ENCODE results near the gene TECPR2. TPM values are rescaled to one million over a fixed set of nuclear protein-coding genes. Genes with fewer than 3 reads are reported as not detected.

Gene TECPR2
- polyA plus RNA-seq, 2 donors: 3.3 to 3.8 TPM

DNA sequence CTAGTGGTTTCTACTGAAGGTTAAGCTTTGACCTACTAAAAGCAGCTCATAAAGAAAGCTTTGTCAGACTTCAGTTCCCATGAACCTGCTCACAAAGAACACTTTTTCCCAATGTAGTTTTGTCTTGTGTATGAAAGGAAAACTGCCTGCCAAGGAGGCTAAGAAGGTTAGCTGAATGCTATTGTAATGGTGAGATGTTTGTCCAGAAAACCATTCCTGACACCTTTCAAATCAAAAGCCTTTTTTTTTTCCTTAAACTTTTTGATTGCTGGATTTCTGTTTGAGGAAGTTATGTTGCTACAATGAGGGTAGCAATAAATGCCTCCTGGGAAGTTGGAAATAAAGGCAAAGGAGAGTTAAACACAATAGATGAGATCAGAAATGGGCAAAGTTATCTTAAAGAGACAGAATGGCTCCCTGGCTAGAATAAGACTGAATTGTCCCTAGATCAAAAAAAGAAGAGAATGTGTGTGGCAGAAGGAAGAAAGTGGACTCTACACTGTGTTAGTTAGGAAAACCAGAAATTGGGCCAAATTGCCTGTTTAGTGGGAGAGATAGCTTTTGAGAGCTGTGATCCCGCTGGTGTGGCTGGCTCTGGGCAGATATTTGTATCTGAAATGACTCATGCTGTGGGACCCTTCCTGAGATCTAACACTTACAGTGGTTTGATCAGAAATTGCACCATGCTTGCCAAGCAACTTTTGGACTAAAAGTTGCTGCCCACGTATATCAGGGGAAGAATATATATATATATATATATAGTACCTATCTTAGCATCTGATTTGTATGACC, 27.5 kb downstream of the TECPR2 start:
- WGBS, 2 donors: 59 to 64% methylated on average over 2 of the region's 2 CpGs
- no peaks in the 10 kb centered on the region for H3K4me1 ChIP-seq (ENCODE audit: control insufficient read depth in 2 of 2, insufficient read depth in 2 of 2, low read length in 1 of 2)
- H3K9me3 ChIP-seq (ENCODE audit: control insufficient read depth in 2 of 2, insufficient read depth in 1 of 2, low read depth in 1 of 2, low read length in 1 of 2): no peaks in the 10 kb centered on the region
- no peaks in the 10 kb centered on the region for H3K27me3 ChIP-seq (ENCODE audit: control insufficient read depth in 1 of 2, insufficient read depth in 2 of 2, low read length in 2 of 2)
- no peaks in the 10 kb centered on the region for H3K36me3 ChIP-seq (ENCODE audit: control insufficient read depth in 2 of 2, insufficient read depth in 2 of 2, low read length in 1 of 2)
- H3K4me3 ChIP-seq (ENCODE audit: low read depth in 1 of 2, low read length in 2 of 2): no peak overlapping the region
- H3K27ac ChIP-seq (ENCODE audit: low read depth in 2 of 2, low read length in 1 of 2): no peak overlapping the region

DNA sequence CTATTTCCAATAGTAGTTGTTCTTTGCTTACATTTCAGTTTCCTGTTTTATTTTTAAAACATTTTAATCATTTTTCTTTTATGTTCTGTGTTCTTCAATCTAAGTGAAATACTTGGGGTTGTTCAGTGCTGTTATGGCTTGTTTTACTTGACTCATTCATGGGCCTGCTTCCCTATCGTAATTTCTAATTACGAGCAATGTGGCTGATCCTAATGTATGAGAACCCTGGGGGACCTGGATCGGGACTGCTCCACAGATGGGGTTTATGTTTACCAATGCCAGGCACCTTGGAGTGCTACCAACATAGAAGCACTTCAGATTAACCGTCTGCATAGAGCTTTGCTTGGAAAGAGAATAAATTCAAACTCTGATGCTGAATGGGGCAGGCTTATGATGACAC, 29.8 kb downstream of the TECPR2 start:
- Histone ChIP-seq H3K9me3 (ENCODE audit: control insufficient read depth in 2 of 2, insufficient read depth in 1 of 2, low read depth in 1 of 2, low read length in 1 of 2) (no peaks in the 10 kb centered on the region), H3K4me3 (ENCODE audit: low read depth in 1 of 2, low read length in 2 of 2) (no peak overlapping the region), H3K27ac (ENCODE audit: low read depth in 2 of 2, low read length in 1 of 2) (no peak overlapping the region), H3K36me3 (ENCODE audit: control insufficient read depth in 2 of 2, insufficient read depth in 2 of 2, low read length in 1 of 2) (peaks cover 2 to 3% of the 10 kb centered on the region in 2 donors), H3K4me1 (ENCODE audit: control insufficient read depth in 2 of 2, insufficient read depth in 2 of 2, low read length in 1 of 2) (no peaks in the 10 kb centered on the region), H3K27me3 (ENCODE audit: control insufficient read depth in 1 of 2, insufficient read depth in 2 of 2, low read length in 2 of 2) (no peaks in the 10 kb centered on the region)
- WGBS, 2 donors: 72 to 73% methylated on average over 4 of the region's 4 CpGs

DNA sequence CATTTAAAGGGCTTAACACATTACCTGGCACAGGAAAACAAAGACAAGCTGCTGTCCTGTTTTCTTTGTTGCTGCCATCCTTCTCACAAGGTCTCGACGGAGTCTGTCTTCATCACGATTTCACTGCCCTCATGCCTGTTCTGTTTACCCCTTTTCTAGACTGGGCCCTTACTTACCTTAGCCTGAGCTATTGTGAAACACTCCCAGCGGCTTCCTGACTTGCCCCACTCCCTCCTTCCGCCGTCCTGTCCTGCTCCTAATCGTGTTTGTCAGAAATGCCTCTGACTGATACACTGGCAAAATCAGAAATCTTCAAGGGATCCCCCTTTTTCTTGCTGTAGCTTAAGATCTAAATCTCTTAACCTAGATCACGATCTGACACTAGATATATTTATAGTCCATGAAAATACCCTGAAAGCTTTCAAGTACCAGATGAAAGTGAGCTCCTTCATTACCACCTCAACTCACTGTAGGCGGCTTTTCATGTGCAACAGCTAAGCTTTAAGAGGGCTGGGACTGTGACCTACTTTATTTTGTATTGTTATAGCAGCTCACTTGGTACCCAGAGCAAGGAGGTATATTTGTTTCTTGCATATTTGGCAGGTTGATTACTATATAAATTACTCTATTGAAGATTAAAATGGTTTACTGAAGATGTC, 32.1 kb downstream of the TECPR2 start:
- Histone ChIP-seq H3K27me3 (ENCODE audit: control insufficient read depth in 1 of 2, insufficient read depth in 2 of 2, low read length in 2 of 2) (no peaks in the 10 kb centered on the region), H3K4me1 (ENCODE audit: control insufficient read depth in 2 of 2, insufficient read depth in 2 of 2, low read length in 1 of 2) (no peaks in the 10 kb centered on the region), H3K27ac (ENCODE audit: low read depth in 2 of 2, low read length in 1 of 2) (no peak overlapping the region), H3K9me3 (ENCODE audit: control insufficient read depth in 2 of 2, insufficient read depth in 1 of 2, low read depth in 1 of 2, low read length in 1 of 2) (no peaks in the 10 kb centered on the region), H3K4me3 (ENCODE audit: low read depth in 1 of 2, low read length in 2 of 2) (no peak overlapping the region), H3K36me3 (ENCODE audit: control insufficient read depth in 2 of 2, insufficient read depth in 2 of 2, low read length in 1 of 2) (peaks cover 2 to 3% of the 10 kb centered on the region in 2 donors)
- 73 to 74% methylated on average over 9 of the region's 9 CpGs for WGBS, 2 donors

DNA sequence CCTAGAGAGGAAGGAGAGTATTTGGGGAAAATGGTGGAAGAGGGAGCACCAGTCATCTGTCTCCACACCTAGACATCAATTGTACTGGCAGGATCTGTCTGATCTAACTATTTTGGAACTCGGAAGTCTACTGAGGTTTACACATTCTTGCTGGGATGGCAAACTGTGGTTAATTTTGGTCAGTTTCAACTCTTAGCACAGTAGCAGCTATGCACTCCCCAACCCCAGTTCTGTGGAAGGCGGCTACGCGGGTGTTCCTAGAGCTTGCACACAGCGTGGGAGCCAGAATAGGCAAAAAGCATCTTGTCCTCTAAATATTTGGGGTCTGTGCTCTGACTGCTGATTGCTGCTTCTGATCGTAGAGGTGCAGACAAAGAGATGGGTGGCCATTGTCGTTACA, 33.8 kb downstream of the TECPR2 start:
- WGBS, 2 donors: 97 to 98% methylated on average over 7 of the region's 7 CpGs
- peaks cover 2 to 3% of the 10 kb centered on the region in 2 donors for H3K36me3 ChIP-seq (ENCODE audit: control insufficient read depth in 2 of 2, insufficient read depth in 2 of 2, low read length in 1 of 2)
- H3K27ac ChIP-seq (ENCODE audit: low read depth in 2 of 2, low read length in 1 of 2): no peak overlapping the region
- no peak overlapping the region for H3K4me3 ChIP-seq (ENCODE audit: low read depth in 1 of 2, low read length in 2 of 2)
- no peaks in the 10 kb centered on the region for H3K9me3 ChIP-seq (ENCODE audit: control insufficient read depth in 2 of 2, insufficient read depth in 1 of 2, low read depth in 1 of 2, low read length in 1 of 2)
- H3K27me3 ChIP-seq (ENCODE audit: control insufficient read depth in 1 of 2, insufficient read depth in 2 of 2, low read length in 2 of 2): no peaks in the 10 kb centered on the region
- H3K4me1 ChIP-seq (ENCODE audit: control insufficient read depth in 2 of 2, insufficient read depth in 2 of 2, low read length in 1 of 2): no peaks in the 10 kb centered on the region

DNA sequence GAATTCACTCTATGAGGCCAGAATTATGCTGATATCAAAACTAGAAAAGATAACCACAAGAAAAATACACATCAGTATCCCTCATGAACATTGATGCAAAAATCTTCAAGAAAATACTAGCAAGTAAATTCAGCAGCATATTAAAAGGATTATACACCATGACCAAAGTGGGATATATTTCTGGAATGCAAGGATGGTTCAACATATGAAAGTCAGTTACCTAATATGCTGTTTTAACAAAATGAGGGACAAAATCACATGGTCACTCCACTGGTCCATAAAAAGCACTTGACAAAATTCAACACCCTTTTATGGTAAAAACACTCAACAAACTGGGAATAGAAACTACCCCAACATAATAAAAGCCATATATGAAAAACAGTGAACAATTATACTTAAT, 40.3 kb downstream of the TECPR2 start:
- no peaks in the 10 kb centered on the region for H3K9me3 ChIP-seq (ENCODE audit: control insufficient read depth in 2 of 2, insufficient read depth in 1 of 2, low read depth in 1 of 2, low read length in 1 of 2)
- H3K4me3 ChIP-seq (ENCODE audit: low read depth in 1 of 2, low read length in 2 of 2): no peak overlapping the region
- no peak overlapping the region for H3K27ac ChIP-seq (ENCODE audit: low read depth in 2 of 2, low read length in 1 of 2)
- no peaks in the 10 kb centered on the region for H3K27me3 ChIP-seq (ENCODE audit: control insufficient read depth in 1 of 2, insufficient read depth in 2 of 2, low read length in 2 of 2)
- H3K4me1 ChIP-seq (ENCODE audit: control insufficient read depth in 2 of 2, insufficient read depth in 2 of 2, low read length in 1 of 2): no peaks in the 10 kb centered on the region
- H3K36me3 ChIP-seq (ENCODE audit: control insufficient read depth in 2 of 2, insufficient read depth in 2 of 2, low read length in 1 of 2): peaks cover 0 to 2% of the 10 kb centered on the region in 2 donors

DNA sequence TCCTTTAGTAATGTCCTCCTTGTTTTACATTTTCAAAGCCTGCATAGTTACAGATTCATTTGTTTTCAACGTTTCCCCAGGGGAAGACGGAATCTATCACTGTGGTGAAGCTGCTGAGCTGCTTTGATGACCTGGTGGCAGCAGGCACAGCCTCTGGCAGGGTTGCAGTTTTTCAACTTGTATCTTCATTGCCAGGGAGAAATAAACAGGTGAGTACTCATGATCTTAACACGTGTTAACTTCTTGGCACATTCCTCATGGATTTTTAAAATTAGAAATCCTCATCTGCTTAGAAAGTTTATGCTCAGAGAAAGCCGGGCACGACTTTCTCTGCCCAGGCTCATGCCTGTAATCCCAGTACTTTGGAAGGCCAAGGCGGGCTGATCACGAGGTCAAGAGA, 44.5 kb downstream of the TECPR2 start:
- Histone ChIP-seq H3K9me3 (ENCODE audit: control insufficient read depth in 2 of 2, insufficient read depth in 1 of 2, low read depth in 1 of 2, low read length in 1 of 2) (no peaks in the 10 kb centered on the region), H3K27ac (ENCODE audit: low read depth in 2 of 2, low read length in 1 of 2) (no peak overlapping the region), H3K27me3 (ENCODE audit: control insufficient read depth in 1 of 2, insufficient read depth in 2 of 2, low read length in 2 of 2) (no peaks in the 10 kb centered on the region), H3K4me1 (ENCODE audit: control insufficient read depth in 2 of 2, insufficient read depth in 2 of 2, low read length in 1 of 2) (no peaks in the 10 kb centered on the region), H3K4me3 (ENCODE audit: low read depth in 1 of 2, low read length in 2 of 2) (no peak overlapping the region), H3K36me3 (ENCODE audit: control insufficient read depth in 2 of 2, insufficient read depth in 2 of 2, low read length in 1 of 2) (peaks cover 0 to 2% of the 10 kb centered on the region in 2 donors)
- 83 to 84% methylated on average over 7 of the region's 7 CpGs for WGBS, 2 donors

DNA sequence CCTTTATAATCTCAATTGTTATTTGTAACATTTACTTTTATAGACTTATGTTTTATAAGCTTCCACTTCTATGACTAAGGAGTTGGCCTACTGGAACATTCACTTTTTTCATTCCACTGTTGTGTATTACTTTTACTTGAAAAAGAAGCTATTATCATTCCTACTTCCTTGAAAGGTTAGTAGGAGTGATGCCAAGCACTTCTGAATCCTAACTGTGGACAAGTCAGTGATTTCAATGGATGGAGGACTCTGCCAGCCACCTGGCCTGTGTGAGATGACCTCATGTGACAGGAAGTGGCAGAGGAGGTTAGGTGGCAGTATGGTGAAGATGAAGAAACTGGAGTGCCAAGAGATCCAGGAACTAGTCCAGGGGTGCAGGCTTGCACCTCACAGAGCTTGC, 46.0 kb downstream of the TECPR2 start:
- Histone ChIP-seq H3K27me3 (ENCODE audit: control insufficient read depth in 1 of 2, insufficient read depth in 2 of 2, low read length in 2 of 2) (no peaks in the 10 kb centered on the region), H3K36me3 (ENCODE audit: control insufficient read depth in 2 of 2, insufficient read depth in 2 of 2, low read length in 1 of 2) (peaks cover 0 to 2% of the 10 kb centered on the region in 2 donors), H3K9me3 (ENCODE audit: control insufficient read depth in 2 of 2, insufficient read depth in 1 of 2, low read depth in 1 of 2, low read length in 1 of 2) (no peaks in the 10 kb centered on the region), H3K27ac (ENCODE audit: low read depth in 2 of 2, low read length in 1 of 2) (peak overlapping the region in 1 of 2 donors; percentile 34), H3K4me3 (ENCODE audit: low read depth in 1 of 2, low read length in 2 of 2) (no peak overlapping the region), H3K4me1 (ENCODE audit: control insufficient read depth in 2 of 2, insufficient read depth in 2 of 2, low read length in 1 of 2) (no peaks in the 10 kb centered on the region)

DNA sequence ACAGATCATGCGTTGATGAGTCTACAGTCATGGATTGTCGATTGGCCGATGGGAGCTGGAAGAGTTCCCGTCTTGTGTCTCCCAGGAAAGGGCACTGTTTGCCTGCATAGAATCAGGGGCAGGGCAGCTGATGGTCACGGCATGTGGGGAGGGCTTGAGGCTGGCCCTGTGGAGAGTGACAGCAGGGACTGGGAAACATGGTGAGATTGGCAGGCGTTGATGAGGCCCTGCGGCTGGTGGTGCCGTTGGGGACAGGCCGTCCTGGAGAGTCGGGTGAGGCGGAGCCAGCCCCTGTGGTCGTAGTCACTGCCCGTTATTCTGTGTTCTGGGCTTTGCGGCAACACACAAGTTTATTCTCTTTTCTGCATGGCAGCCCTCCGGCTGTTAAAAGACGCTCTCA, 52.9 kb downstream of the TECPR2 start:
- Histone ChIP-seq H3K9me3 (ENCODE audit: control insufficient read depth in 2 of 2, insufficient read depth in 1 of 2, low read depth in 1 of 2, low read length in 1 of 2) (no peaks in the 10 kb centered on the region), H3K27me3 (ENCODE audit: control insufficient read depth in 1 of 2, insufficient read depth in 2 of 2, low read length in 2 of 2) (no peaks in the 10 kb centered on the region), H3K36me3 (ENCODE audit: control insufficient read depth in 2 of 2, insufficient read depth in 2 of 2, low read length in 1 of 2) (peaks cover 10 to 18% of the 10 kb centered on the region in 2 donors), H3K27ac (ENCODE audit: low read depth in 2 of 2, low read length in 1 of 2) (no peak overlapping the region), H3K4me3 (ENCODE audit: low read depth in 1 of 2, low read length in 2 of 2) (no peak overlapping the region), H3K4me1 (ENCODE audit: control insufficient read depth in 2 of 2, insufficient read depth in 2 of 2, low read length in 1 of 2) (no peaks in the 10 kb centered on the region)
- 93 to 94% methylated on average over 16 of the region's 16 CpGs for WGBS, 2 donors

DNA sequence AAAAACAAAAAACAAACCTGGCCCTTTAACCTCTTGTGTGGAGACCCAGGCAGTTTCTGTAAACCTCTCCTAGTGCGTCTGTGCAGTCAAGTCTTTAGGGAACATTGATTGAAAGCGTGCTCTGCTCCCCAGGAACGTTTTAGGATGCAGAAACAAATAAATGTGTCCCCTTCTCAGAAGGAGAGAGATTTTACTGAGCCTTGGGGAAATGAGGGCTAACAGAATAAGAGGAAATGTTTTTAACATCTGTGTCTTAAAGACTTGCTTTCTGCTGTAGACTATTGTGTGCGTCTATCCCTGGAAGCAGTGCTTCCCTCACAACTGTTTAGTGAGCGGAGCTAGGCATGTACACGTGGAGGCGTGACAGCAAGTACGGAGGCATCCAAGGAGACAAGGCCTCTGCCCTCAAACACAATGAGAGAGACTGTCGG, 54.3 kb downstream of the TECPR2 start:
- H3K36me3 ChIP-seq (ENCODE audit: control insufficient read depth in 2 of 2, insufficient read depth in 2 of 2, low read length in 1 of 2): peaks cover 10 to 19% of the 10 kb centered on the region in 2 donors
- WGBS, 2 donors: 88 to 91% methylated on average over 9 of the region's 9 CpGs
- H3K9me3 ChIP-seq (ENCODE audit: control insufficient read depth in 2 of 2, insufficient read depth in 1 of 2, low read depth in 1 of 2, low read length in 1 of 2): no peaks in the 10 kb centered on the region
- no peaks in the 10 kb centered on the region for H3K4me1 ChIP-seq (ENCODE audit: control insufficient read depth in 2 of 2, insufficient read depth in 2 of 2, low read length in 1 of 2)
- H3K27me3 ChIP-seq (ENCODE audit: control insufficient read depth in 1 of 2, insufficient read depth in 2 of 2, low read length in 2 of 2): no peaks in the 10 kb centered on the region
- H3K27ac ChIP-seq (ENCODE audit: low read depth in 2 of 2, low read length in 1 of 2): no peak overlapping the region
- no peak overlapping the region for H3K4me3 ChIP-seq (ENCODE audit: low read depth in 1 of 2, low read length in 2 of 2)

DNA sequence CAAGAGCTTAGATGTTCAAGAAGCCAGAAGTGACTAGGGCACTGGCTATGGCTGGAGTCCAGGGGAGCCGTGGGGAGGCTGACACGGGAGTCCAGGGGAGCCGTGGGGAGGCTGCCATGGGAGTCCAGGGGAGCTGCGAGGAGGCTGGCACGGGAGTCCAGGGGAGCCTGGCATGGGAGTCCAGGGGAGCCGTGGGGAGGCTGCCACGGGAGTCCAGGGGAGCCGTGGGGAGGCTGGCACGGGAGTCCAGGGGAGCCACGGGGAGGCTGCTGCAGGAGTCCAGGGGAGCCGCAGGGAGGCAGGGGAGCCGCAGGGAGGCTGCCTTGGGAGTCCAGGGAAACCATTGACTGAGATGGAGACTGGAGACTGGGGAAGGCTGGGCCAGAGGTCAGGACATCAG, 54.9 kb downstream of the TECPR2 start:
- H3K4me1 ChIP-seq (ENCODE audit: control insufficient read depth in 2 of 2, insufficient read depth in 2 of 2, low read length in 1 of 2): no peaks in the 10 kb centered on the region
- H3K27ac ChIP-seq (ENCODE audit: low read depth in 2 of 2, low read length in 1 of 2): no peak overlapping the region
- WGBS, 2 donors: 94 to 96% methylated on average over 12 of the region's 12 CpGs
- H3K27me3 ChIP-seq (ENCODE audit: control insufficient read depth in 1 of 2, insufficient read depth in 2 of 2, low read length in 2 of 2): no peaks in the 10 kb centered on the region
- H3K36me3 ChIP-seq (ENCODE audit: control insufficient read depth in 2 of 2, insufficient read depth in 2 of 2, low read length in 1 of 2): peaks cover 10 to 19% of the 10 kb centered on the region in 2 donors
- no peaks in the 10 kb centered on the region for H3K9me3 ChIP-seq (ENCODE audit: control insufficient read depth in 2 of 2, insufficient read depth in 1 of 2, low read depth in 1 of 2, low read length in 1 of 2)
- no peak overlapping the region for H3K4me3 ChIP-seq (ENCODE audit: low read depth in 1 of 2, low read length in 2 of 2)
